WTC11 (cell line): ENCODE measurements around the gene RELCH. TPM values are rescaled to one million over a fixed set of nuclear protein-coding genes. Genes with fewer than 3 reads are reported as not detected.

Source experiments
- ATF1 ChIP-seq: sonication (generic); formaldehyde crosslinking; IDR thresholded peaks from 2 replicates; pipeline ENCODE4 v1.8.1; 2023; ENCODE audit warnings: mild to moderate bottlenecking, moderate library complexity, missing genetic modification reagents
- CREB1 ChIP-seq: sonication (generic); formaldehyde crosslinking; IDR thresholded peaks from 2 replicates; pipeline ENCODE4 v1.8.0; 2023; ENCODE audit warnings: mild to moderate bottlenecking, missing genetic modification reagents
- ELF4 ChIP-seq: sonication (generic); formaldehyde crosslinking; IDR thresholded peaks from 2 replicates; pipeline ENCODE4 v1.8.1; 2022; ENCODE audit warnings: low read depth, mild to moderate bottlenecking, moderate library complexity, missing genetic modification reagents
- ETV6 ChIP-seq: sonication (generic); formaldehyde crosslinking; IDR thresholded peaks from 2 replicates; pipeline ENCODE4 v1.8.1; 2022; ENCODE audit warnings: mild to moderate bottlenecking, missing genetic modification reagents
- FOXJ3 ChIP-seq: sonication (generic); formaldehyde crosslinking; IDR thresholded peaks from 2 replicates; pipeline ENCODE4 v1.9.0; 2021; ENCODE audit warnings: missing genetic modification reagents, mild to moderate bottlenecking, borderline replicate concordance
- GABPB1 ChIP-seq: sonication (generic); formaldehyde crosslinking; IDR thresholded peaks from 2 replicates; pipeline ENCODE4 v1.8.1; 2023; ENCODE audit warnings: mild to moderate bottlenecking, missing genetic modification reagents
- JAZF1 ChIP-seq: fragments of 250-450 bp; sonication (Bioruptor Pico); IDR thresholded peaks from 2 replicates; pipeline ENCODE4 v1.9.0; 2021; ENCODE audit warnings: moderate library complexity, mild to moderate bottlenecking, inconsistent platforms
- MXD4 ChIP-seq: fragments of 250-450 bp; sonication (Bioruptor Pico); IDR thresholded peaks from 2 replicates; pipeline ENCODE4 v1.8.0; 2021; ENCODE audit warnings: mild to moderate bottlenecking, moderate library complexity, borderline replicate concordance
- MYBL2 ChIP-seq: sonication (generic); formaldehyde crosslinking; IDR thresholded peaks from 2 replicates; pipeline ENCODE4 v1.8.1; 2023; ENCODE audit warnings: mild to moderate bottlenecking, moderate library complexity, missing genetic modification reagents
- NFE2L1 ChIP-seq: sonication (generic); formaldehyde crosslinking; IDR thresholded peaks from 2 replicates; pipeline ENCODE4 v1.8.1; 2023; ENCODE audit warnings: missing genetic modification reagents
- NR1H2 ChIP-seq: sonication (generic); formaldehyde crosslinking; IDR thresholded peaks from 2 replicates; pipeline ENCODE4 v1.9.0; 2021; ENCODE audit warnings: mild to moderate bottlenecking, moderate library complexity, missing genetic modification reagents
- NR2C2 ChIP-seq: sonication (generic); formaldehyde crosslinking; IDR thresholded peaks from 2 replicates; pipeline ENCODE4 v1.8.0; 2022; ENCODE audit warnings: mild to moderate bottlenecking, missing genetic modification reagents
- PRRX2 ChIP-seq: fragments of 250-450 bp; sonication (Bioruptor Pico); IDR thresholded peaks from 2 replicates; pipeline ENCODE4 v1.8.0; 2021; ENCODE audit warnings: mild to moderate bottlenecking
- SOX15 ChIP-seq: fragments of 250-450 bp; sonication (Bioruptor Pico); IDR thresholded peaks from 2 replicates; pipeline ENCODE4 v1.9.0; 2021; ENCODE audit warnings: mild to moderate bottlenecking
- TP53 ChIP-seq: sonication (generic); formaldehyde crosslinking; IDR thresholded peaks from 2 replicates; pipeline ENCODE4 v1.8.1; 2023; ENCODE audit warnings: mild to moderate bottlenecking, missing genetic modification reagents
- ZNF219 ChIP-seq: sonication (generic); formaldehyde crosslinking; IDR thresholded peaks from 2 replicates; pipeline ENCODE4 v1.8.0; 2023; ENCODE audit warnings: missing genetic modification reagents, mild to moderate bottlenecking, borderline replicate concordance
- ZNF232 ChIP-seq: sonication (generic); formaldehyde crosslinking; IDR thresholded peaks from 2 replicates; pipeline ENCODE4 v1.8.0; 2022; ENCODE audit warnings: mild to moderate bottlenecking, missing genetic modification reagents
- ZNF263 ChIP-seq: sonication (generic); formaldehyde crosslinking; IDR thresholded peaks from 2 replicates; pipeline ENCODE4 v1.8.1; 2022; ENCODE audit warnings: low read depth, mild to moderate bottlenecking, moderate library complexity, missing genetic modification reagents
- ZNF317 ChIP-seq: sonication (generic); formaldehyde crosslinking; IDR thresholded peaks from 2 replicates; pipeline ENCODE4 v1.8.1; 2023; ENCODE audit warnings: low read depth, mild to moderate bottlenecking, moderate library complexity, missing genetic modification reagents, borderline replicate concordance
- ZNF671 ChIP-seq: fragments of 250-450 bp; sonication (Bioruptor Pico); IDR thresholded peaks from 2 replicates; pipeline ENCODE4 v1.8.0; 2021; ENCODE audit warnings: mild to moderate bottlenecking
- total RNA-seq: library from RNA; stranded (reverse); gene quantifications from 3 replicates; pipeline ENCODE4 v1.2.3, GENCODE V29; 2021
- TF ChIP-seq, protein P1 (sequence below): sonication (generic); formaldehyde crosslinking; IDR thresholded peaks from 2 replicates; pipeline ENCODE4 v1.8.1; 2023; ENCODE audit warnings: mild to moderate bottlenecking, missing genetic modification reagents
- TF ChIP-seq, protein P2 (sequence below): sonication (generic); formaldehyde crosslinking; IDR thresholded peaks from 2 replicates; pipeline ENCODE4 v1.8.1; 2022; ENCODE audit warnings: mild to moderate bottlenecking, moderate library complexity, missing genetic modification reagents
- TF ChIP-seq, protein P3 (sequence below): sonication (generic); formaldehyde crosslinking; IDR thresholded peaks from 2 replicates; pipeline ENCODE4 v1.8.0; 2023; ENCODE audit warnings: mild to moderate bottlenecking, missing genetic modification reagents
- TF ChIP-seq, protein P4 (sequence below): sonication (generic); formaldehyde crosslinking; IDR thresholded peaks from 2 replicates; pipeline ENCODE4 v1.8.1; 2023; ENCODE audit warnings: mild to moderate bottlenecking, missing genetic modification reagents
- TF ChIP-seq, protein P5 (sequence below): fragments of 250-450 bp; sonication (Bioruptor Pico); IDR thresholded peaks from 2 replicates; pipeline ENCODE4 v1.9.0; 2021; ENCODE audit warnings: mild to moderate bottlenecking, borderline replicate concordance
- TF ChIP-seq, protein P6 (sequence below): sonication (generic); formaldehyde crosslinking; IDR thresholded peaks from 2 replicates; pipeline ENCODE4 v1.8.0; 2022; ENCODE audit warnings: mild to moderate bottlenecking, missing genetic modification reagents

RELCH gene
- total RNA-seq, 1 experiment from 2014 or later: 30.2 TPM

DNA sequence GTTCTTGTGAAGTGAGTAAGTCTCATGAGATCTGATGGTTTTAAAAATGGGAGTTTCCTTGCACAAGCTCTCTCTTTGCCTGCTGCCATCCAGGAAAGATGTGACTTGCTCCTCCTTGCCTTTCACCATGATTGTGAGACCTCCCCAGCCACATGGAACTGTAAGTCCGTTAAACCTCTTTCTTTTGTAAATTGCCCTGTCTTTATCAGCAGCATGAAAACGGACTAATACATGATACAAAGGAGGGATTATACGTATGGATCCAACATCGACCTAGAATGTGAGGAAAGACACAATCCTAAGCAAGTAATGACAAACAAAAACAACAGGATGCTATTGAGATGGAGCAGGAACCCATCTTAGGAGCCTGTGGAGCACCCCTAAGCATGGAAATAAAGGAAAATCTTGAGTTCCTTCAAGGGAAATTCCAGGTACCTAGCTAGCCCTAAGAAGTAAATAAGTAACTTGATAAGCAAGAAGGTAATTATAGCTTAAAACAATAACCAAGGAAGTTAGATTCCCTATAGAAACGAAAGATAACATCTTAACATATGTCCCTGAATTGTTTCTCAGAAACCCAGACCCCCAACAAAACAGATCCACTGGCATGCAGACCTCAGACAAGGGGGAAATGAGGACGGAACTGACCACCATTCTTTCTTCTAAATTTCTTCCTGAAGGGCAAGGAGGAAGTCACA lies 136.6 kb downstream of the RELCH start (continued):
- TF ChIP-seq, protein P1, sequence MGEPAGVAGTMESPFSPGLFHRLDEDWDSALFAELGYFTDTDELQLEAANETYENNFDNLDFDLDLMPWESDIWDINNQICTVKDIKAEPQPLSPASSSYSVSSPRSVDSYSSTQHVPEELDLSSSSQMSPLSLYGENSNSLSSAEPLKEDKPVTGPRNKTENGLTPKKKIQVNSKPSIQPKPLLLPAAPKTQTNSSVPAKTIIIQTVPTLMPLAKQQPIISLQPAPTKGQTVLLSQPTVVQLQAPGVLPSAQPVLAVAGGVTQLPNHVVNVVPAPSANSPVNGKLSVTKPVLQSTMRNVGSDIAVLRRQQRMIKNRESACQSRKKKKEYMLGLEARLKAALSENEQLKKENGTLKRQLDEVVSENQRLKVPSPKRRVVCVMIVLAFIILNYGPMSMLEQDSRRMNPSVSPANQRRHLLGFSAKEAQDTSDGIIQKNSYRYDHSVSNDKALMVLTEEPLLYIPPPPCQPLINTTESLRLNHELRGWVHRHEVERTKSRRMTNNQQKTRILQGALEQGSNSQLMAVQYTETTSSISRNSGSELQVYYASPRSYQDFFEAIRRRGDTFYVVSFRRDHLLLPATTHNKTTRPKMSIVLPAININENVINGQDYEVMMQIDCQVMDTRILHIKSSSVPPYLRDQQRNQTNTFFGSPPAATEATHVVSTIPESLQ (CRISPR knock-in tag): no peak
- no peak for TF ChIP-seq ZNF219
- no peak for TF ChIP-seq NR2C2 (CRISPR knock-in tag)
- TF ChIP-seq CREB1: no peak
- no peak for TF ChIP-seq ZNF317
- TF ChIP-seq FOXJ3 (CRISPR knock-in tag): no peak
- peak; percentile 78 for TF ChIP-seq ETV6 (CRISPR knock-in tag)
- TF ChIP-seq, protein P2, sequence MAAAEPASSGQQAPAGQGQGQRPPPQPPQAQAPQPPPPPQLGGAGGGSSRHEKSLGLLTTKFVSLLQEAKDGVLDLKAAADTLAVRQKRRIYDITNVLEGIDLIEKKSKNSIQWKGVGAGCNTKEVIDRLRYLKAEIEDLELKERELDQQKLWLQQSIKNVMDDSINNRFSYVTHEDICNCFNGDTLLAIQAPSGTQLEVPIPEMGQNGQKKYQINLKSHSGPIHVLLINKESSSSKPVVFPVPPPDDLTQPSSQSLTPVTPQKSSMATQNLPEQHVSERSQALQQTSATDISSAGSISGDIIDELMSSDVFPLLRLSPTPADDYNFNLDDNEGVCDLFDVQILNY: no peak
- TF ChIP-seq, protein P3, sequence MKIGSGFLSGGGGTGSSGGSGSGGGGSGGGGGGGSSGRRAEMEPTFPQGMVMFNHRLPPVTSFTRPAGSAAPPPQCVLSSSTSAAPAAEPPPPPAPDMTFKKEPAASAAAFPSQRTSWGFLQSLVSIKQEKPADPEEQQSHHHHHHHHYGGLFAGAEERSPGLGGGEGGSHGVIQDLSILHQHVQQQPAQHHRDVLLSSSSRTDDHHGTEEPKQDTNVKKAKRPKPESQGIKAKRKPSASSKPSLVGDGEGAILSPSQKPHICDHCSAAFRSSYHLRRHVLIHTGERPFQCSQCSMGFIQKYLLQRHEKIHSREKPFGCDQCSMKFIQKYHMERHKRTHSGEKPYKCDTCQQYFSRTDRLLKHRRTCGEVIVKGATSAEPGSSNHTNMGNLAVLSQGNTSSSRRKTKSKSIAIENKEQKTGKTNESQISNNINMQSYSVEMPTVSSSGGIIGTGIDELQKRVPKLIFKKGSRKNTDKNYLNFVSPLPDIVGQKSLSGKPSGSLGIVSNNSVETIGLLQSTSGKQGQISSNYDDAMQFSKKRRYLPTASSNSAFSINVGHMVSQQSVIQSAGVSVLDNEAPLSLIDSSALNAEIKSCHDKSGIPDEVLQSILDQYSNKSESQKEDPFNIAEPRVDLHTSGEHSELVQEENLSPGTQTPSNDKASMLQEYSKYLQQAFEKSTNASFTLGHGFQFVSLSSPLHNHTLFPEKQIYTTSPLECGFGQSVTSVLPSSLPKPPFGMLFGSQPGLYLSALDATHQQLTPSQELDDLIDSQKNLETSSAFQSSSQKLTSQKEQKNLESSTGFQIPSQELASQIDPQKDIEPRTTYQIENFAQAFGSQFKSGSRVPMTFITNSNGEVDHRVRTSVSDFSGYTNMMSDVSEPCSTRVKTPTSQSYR (CRISPR knock-in tag): no peak
- no peak for TF ChIP-seq NR1H2 (CRISPR knock-in tag)
- TF ChIP-seq SOX15 (CRISPR knock-in tag): no peak
- no peak for TF ChIP-seq JAZF1 (CRISPR knock-in tag)
- no peak for TF ChIP-seq PRRX2 (CRISPR knock-in tag)
- TF ChIP-seq MYBL2: peak; percentile 16; the same call in 1 of the 2 replicates
- TF ChIP-seq ELF4 (CRISPR knock-in tag): no peak
- TF ChIP-seq NFE2L1: peak; percentile 59; the same call in 1 of the 2 replicates
- no peak for TF ChIP-seq TP53 (CRISPR knock-in tag)
- no peak for TF ChIP-seq ZNF232 (CRISPR knock-in tag)
- TF ChIP-seq MXD4 (CRISPR knock-in tag): no peak
- TF ChIP-seq ZNF263: no peak
- TF ChIP-seq ZNF671 (CRISPR knock-in tag): 0 out of 2 replicates have a peak, but pooled peaks have one; percentile 34
- TF ChIP-seq, protein P4, sequence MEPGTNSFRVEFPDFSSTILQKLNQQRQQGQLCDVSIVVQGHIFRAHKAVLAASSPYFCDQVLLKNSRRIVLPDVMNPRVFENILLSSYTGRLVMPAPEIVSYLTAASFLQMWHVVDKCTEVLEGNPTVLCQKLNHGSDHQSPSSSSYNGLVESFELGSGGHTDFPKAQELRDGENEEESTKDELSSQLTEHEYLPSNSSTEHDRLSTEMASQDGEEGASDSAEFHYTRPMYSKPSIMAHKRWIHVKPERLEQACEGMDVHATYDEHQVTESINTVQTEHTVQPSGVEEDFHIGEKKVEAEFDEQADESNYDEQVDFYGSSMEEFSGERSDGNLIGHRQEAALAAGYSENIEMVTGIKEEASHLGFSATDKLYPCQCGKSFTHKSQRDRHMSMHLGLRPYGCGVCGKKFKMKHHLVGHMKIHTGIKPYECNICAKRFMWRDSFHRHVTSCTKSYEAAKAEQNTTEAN (CRISPR knock-in tag): no peak
- TF ChIP-seq, protein P5, sequence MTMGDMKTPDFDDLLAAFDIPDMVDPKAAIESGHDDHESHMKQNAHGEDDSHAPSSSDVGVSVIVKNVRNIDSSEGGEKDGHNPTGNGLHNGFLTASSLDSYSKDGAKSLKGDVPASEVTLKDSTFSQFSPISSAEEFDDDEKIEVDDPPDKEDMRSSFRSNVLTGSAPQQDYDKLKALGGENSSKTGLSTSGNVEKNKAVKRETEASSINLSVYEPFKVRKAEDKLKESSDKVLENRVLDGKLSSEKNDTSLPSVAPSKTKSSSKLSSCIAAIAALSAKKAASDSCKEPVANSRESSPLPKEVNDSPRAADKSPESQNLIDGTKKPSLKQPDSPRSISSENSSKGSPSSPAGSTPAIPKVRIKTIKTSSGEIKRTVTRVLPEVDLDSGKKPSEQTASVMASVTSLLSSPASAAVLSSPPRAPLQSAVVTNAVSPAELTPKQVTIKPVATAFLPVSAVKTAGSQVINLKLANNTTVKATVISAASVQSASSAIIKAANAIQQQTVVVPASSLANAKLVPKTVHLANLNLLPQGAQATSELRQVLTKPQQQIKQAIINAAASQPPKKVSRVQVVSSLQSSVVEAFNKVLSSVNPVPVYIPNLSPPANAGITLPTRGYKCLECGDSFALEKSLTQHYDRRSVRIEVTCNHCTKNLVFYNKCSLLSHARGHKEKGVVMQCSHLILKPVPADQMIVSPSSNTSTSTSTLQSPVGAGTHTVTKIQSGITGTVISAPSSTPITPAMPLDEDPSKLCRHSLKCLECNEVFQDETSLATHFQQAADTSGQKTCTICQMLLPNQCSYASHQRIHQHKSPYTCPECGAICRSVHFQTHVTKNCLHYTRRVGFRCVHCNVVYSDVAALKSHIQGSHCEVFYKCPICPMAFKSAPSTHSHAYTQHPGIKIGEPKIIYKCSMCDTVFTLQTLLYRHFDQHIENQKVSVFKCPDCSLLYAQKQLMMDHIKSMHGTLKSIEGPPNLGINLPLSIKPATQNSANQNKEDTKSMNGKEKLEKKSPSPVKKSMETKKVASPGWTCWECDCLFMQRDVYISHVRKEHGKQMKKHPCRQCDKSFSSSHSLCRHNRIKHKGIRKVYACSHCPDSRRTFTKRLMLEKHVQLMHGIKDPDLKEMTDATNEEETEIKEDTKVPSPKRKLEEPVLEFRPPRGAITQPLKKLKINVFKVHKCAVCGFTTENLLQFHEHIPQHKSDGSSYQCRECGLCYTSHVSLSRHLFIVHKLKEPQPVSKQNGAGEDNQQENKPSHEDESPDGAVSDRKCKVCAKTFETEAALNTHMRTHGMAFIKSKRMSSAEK (CRISPR knock-in tag): no peak
- no peak for TF ChIP-seq GABPB1 (CRISPR knock-in tag)
- TF ChIP-seq, protein P6, sequence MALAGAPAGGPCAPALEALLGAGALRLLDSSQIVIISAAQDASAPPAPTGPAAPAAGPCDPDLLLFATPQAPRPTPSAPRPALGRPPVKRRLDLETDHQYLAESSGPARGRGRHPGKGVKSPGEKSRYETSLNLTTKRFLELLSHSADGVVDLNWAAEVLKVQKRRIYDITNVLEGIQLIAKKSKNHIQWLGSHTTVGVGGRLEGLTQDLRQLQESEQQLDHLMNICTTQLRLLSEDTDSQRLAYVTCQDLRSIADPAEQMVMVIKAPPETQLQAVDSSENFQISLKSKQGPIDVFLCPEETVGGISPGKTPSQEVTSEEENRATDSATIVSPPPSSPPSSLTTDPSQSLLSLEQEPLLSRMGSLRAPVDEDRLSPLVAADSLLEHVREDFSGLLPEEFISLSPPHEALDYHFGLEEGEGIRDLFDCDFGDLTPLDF: no peak
- TF ChIP-seq ATF1 (CRISPR knock-in tag): no peak
